Putamen (tissue), 1 donor: Measurements from ENCODE around the gene METTL17.

ENCODE experiments used
- DNase-seq: peaks from one replicate; pipeline ENCODE4 v3.0.0-alpha.2; 2016; ENCODE audit warnings: low spot score

The METTL17 gene

DNA sequence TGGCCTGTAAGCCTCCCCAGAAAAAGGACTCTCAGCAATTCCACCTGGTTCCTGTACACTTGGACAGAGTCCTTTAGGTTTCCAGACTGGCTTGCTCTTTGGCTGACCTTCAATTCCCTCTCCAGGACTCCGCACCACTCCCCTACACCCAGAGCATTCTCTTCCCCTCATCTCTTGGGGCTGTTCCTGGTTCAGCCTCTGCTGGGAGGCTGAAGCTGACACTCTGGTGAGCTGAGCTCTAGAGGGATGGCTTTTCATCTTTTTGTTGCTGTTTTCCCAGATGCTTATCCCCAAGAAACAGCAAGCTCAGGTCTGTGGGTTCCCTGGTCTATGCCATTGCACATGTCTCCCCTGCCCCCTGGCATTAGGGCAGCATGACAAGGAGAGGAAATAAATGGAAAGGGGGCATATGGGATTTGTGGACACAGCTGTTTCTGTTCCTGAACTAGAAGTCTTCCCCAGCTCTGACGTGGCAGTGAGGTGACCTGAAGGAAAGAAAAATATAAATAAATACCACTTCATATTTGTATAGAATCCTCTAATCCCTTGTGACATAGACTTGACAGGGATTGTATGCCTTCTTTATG, 53.7 kb downstream of the METTL17 start:
- DNase-seq = no peak

DNA sequence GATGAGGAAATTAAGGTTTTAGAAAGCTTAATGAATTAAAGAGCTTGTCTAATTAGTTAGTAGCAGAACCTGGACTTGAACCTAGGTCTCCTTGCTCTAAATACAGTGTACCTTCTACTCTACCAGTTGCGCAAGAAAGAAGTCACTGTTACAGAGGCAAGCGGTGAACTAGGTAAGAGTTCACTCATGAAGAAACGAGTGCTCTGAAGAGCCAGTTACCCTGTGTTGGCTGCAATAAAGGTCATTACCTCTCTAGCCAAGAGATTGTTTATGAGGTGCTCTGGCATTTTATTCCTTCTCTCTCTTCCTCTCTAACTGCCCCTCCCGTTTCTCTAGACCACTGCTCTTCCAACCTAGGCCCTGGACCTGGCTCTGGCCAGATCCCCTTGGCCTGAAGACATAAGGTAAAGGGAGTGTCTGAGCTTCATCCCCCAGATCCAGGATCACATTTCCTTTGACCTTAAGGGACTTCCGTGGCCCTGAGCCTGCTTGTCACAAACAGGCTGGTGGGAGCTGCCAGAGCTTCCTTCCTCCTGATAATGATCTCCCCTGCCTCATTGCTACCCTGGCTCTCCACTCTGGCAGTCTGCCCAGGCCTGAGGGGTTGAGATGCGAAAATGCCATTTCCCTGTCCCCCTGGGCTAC, 54.3 kb downstream of the METTL17 start:
- no peak for DNase-seq
